H54 (cell line): ENCODE measurements around the gene P3R3URF.
"Not testable (repeated sequence)": the region's sequence is repeated elsewhere in the genome, so short reads cannot be mapped to it uniquely, and the experiment has no call there.

Source experiments
- DNase-seq: peaks from one replicate; pipeline ENCODE4 v3.0.0; 2011; ENCODE audit warnings: low spot score, mixed read lengths; ENCODE audit not compliant: insufficient read length
- FAIRE-seq: peaks from 3 replicates; lab custom pipeline; 2011; peaks lifted over from hg19 to GRCh38; lab: Jason Lieb, UNC
- POLR2A ChIP-seq: IDR thresholded peaks from 2 replicates; pipeline ENCODE4 v1.6.1; 2011; ENCODE audit warnings: low read depth, mild to moderate bottlenecking, low read length

P3R3URF gene

DNA sequence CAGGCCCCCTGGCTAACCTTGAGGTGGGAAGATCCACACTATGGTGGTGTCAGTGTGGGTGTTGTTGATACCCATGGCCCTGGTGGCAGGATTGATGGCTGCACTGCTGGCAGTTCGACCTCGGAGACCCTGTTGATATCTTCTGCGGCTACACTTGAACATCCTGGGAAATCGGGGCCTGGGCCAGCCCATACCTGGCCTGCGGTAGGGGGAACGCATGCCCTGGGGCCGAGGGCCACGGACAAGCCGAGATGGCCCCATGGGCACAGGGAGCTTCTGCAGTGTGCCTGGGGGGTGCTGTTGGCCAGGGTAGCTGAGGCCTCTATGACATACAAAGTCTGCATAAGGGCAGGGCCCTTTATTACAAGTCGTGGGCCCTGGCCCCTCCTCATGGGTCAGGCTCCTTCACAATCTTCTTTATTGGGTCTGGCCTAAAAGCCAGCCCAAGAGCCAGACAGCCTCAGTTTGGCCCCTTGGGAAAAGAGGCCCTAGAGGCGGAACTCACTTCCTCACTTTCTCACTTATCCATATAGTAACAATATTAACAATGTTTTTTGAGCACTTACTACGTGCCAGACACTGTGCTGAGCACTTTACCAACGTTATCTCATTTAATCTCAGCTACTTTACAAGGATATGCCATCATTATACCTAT lies at the start of gene P3R3URF:
P3R3URF (minus strand) TSS at position 278 of the 655 bp plus-strand sequence; CDS start at position 261, 17 bp downstream.
- TF ChIP-seq POLR2A = no peak
- FAIRE-seq (no peak), DNase-seq (no peak)

DNA sequence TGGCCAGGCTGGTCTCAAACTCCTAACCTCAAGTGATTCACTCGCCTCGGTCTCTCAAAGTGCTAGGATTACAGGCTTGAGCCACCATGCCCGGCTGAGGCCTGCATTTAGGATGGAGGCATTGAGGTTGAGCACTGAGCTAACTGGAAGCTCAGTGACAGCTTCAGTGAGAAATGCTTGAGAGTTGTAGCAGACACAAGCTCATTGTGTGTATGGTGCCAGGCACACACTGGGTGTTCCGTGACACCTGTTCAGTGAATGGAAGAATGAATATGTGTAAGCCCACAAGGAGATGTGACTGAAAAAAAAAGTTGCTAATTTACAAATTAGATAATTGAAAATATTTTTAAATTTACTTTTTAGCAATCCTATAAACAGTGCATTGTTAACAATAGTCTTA lies 48.7 kb upstream of the P3R3URF start:
- FAIRE-seq (no peak), DNase-seq (no peak)
- TF ChIP-seq POLR2A = no peak

DNA sequence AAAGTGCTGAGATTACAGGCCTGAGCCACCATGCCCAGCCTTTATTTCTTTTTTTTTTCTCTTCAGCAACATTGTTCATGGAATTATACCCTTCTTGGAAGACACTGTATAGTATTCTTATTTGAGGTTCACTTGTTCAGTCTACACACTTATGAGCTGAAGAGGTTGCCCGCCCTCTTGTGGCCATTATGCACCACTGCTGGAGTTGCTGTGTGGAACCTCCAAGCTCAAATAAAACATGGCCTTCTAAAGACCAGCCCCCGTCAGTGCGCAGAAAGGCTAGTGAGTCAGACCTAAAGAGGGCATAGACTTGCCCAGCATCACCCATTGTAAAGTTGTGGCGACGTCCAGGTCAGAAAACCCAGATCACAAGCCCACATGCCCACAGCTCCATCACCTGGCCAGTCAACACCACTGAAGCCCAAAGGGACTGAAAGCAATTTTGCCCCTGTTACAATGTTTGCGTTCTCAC lies 47.2 kb upstream of the P3R3URF start:
- DNase-seq (peak; percentile 72), FAIRE-seq (peak; percentile 70)
- TF ChIP-seq POLR2A = no peak

DNA sequence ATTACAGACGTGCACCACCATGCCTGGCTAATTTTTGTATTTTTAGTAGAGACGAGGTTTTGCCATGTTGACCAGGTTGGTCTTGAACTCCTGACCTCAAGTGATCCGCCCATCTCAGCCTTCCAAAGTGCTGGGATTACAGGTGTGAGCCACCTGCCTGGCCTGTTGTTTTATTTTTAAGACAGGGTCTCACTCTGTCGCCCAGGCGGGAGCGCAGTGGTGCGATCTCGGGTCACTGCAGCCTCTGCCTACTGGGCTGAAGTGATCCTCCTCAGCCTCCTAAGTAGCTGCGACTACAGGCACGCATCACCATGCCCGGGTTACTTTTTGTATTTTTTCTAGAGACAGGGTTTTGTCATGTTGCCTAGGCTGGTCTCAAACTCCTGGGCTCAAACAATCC lies 46.8 kb upstream of the P3R3URF start:
- FAIRE-seq, DNase-seq: not testable (repeated sequence)

DNA sequence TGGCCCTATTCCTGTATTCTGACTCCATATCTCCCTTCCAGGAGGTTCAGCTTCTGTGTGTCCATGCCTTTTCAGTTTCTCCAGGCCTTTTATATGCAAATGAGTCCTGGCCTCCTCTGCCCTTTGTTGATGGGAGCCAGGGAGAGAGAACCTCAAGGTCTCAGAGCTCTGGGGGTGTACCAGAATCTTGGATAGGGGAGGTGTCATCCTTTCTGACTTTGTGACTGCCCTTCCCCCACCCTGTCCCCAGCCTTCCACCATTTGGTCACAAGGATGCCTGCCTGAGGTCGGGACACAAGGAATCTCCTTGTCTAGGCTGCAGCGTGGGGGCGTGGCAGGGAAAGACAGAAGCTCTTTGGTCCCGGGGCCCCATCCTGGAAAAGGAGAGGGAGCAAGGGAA lies 45.5 kb upstream of the P3R3URF start:
- no peak for TF ChIP-seq POLR2A
- no peak for DNase-seq
- no peak for FAIRE-seq

- FAIRE-seq (no peak), DNase-seq (no peak)
- no peak for TF ChIP-seq POLR2A
These were observed 44.5 kb upstream of the P3R3URF start for GRCh38 chr1:46220808-46221207.

GRCh38 chr1:46219551-46220520 lies 43.5 kb upstream of the P3R3URF start:
- DNase-seq = no peak
- no peak for TF ChIP-seq POLR2A

GRCh38 chr1:46218443-46218842 lies 42.2 kb upstream of the P3R3URF start:
- DNase-seq = no peak
- no peak for TF ChIP-seq POLR2A
- FAIRE-seq = no peak

More at GRCh38 chr1:46219551-46220520, 43.5 kb upstream of the P3R3URF start:
- FAIRE-seq = no peak

GRCh38 chr1:46215504-46215903 lies 39.2 kb upstream of the P3R3URF start:
- TF ChIP-seq POLR2A = no peak
- no peak for DNase-seq

GRCh38 chr1:46211051-46211450 lies 34.8 kb upstream of the P3R3URF start:
- DNase-seq = no peak
- no peak for TF ChIP-seq POLR2A
- no peak for FAIRE-seq

More at GRCh38 chr1:46215504-46215903, 39.2 kb upstream of the P3R3URF start:
- FAIRE-seq = no peak

DNA sequence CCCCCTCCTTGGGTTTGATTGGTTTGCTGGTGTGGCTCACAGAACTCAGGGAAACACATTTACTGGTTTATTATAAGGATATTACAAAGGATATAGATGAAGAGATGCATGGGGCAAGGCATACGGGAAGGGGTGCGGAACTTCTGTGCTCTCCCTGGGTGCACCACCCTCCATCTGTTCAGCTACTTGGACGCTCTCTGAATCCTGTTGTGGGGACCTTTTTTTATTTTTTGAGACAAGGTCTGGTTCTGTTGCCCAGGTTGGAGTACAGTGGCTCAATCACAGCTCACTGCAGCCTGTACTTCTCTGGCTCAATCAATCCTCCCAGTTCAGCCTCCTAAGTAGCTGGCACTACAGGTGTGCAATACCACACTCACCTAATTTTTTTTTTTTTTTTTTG lies 34.3 kb upstream of the P3R3URF start:
- DNase-seq (no peak), FAIRE-seq (no peak)
- TF ChIP-seq POLR2A = no peak

- FAIRE-seq = no peak
- no peak for DNase-seq
- no peak for TF ChIP-seq POLR2A
These were observed 30.1 kb upstream of the P3R3URF start for GRCh38 chr1:46206399-46206798.

DNA sequence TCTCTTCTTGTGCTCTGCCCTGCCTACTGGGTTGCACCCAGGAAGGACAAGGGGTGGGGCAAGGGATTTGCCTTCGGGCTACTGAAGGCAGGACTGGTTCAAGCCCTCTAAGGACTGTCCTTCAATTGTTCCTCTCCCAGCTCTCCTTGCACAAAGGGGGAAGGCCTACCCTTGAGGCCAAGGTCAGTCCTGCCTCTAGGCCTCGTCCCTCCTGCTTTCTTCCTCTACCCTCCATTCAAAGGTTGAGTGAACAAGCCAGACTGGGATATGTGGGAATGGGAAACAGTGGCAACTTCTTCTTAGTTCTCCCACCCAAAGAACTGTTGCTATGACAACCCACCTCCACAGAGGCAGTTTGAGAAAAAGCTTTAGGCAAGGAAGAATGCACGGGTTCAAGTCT lies 29.5 kb upstream of the P3R3URF start:
- FAIRE-seq (no peak), DNase-seq (no peak)
- no peak for TF ChIP-seq POLR2A

DNA sequence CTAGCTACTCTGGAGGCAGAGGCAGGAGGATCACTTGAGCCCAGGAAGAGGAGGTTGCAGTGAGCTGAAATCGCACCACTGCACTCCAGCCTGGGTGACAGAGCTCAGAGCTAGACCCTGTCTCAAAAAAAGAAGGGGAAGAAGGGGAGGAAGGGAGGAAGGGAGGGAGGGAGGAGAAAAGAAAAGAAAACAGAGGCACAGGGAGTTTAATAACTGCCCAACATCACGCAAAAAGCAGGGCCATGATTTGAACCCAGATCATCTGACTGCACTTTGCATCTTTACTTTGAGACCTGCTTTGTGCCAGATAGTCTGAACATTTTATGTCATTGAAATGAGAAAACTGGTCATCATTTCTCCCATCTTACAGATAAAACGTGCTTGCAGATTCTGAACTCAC lies 28.9 kb upstream of the P3R3URF start:
- FAIRE-seq (no peak), DNase-seq (no peak)
- no peak for TF ChIP-seq POLR2A
